Ovary (tissue), 3 donors: ENCODE measurements around the gene ANXA11.

Source experiments
- EP300 ChIP-seq: sonication (generic); formaldehyde crosslinking; IDR thresholded peaks from one replicate; pipeline ENCODE4 v1.6.1; 2017; ENCODE audit warnings: antibody characterized with exemption
- POLR2A ChIP-seq: fragments of 450-650 bp; IDR thresholded peaks from one replicate; pipeline ENCODE4 v1.6.1; 2017; ENCODE audit warnings: antibody characterized with exemption, mild to moderate bottlenecking, moderate library complexity
- TF ChIP-seq, protein P1 (sequence below), 3 donors: fragments of 450-650 bp in 2 of 3; fragments of 200-600 bp in 1 of 3; IDR thresholded peaks; one replicate each; pipeline versions ENCODE4 v1.5.1 to v1.8.0; 2016 to 2022; ENCODE audit warnings: antibody characterized with exemption in 3 of 3, mild to moderate bottlenecking in 1 of 3
- donor health status: DM: no; HTN: no; CAD: no.

DNA sequence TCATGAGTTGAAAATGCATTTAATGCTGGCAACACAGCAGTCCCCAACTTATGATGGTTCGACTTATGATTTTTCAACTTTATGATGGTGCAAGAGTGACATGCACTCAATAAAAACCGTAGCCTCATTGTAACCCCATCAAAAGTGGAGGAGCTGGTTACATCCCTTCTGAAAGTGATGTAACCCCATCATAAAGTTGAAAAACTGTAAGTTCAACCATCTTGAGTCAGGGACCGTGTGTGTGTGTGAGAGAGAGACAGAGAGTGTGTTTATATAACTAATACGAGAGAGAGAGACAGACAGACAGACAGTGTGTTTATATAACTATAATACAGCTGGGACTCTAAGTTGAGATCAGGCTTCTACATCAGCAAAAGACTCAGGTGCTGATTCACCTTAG lies 21.0 kb downstream of the ANXA11 start:
- TF ChIP-seq, protein P1, sequence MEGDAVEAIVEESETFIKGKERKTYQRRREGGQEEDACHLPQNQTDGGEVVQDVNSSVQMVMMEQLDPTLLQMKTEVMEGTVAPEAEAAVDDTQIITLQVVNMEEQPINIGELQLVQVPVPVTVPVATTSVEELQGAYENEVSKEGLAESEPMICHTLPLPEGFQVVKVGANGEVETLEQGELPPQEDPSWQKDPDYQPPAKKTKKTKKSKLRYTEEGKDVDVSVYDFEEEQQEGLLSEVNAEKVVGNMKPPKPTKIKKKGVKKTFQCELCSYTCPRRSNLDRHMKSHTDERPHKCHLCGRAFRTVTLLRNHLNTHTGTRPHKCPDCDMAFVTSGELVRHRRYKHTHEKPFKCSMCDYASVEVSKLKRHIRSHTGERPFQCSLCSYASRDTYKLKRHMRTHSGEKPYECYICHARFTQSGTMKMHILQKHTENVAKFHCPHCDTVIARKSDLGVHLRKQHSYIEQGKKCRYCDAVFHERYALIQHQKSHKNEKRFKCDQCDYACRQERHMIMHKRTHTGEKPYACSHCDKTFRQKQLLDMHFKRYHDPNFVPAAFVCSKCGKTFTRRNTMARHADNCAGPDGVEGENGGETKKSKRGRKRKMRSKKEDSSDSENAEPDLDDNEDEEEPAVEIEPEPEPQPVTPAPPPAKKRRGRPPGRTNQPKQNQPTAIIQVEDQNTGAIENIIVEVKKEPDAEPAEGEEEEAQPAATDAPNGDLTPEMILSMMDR (IDR thresholded peaks at IDR 0.05) = no peak
- no peak for TF ChIP-seq POLR2A
- TF ChIP-seq EP300 = no peak
